IMR-90 (cell line): ENCODE results near the gene CCDC88A. TPM values are rescaled to one million over a fixed set of nuclear protein-coding genes. Genes with fewer than 3 reads are reported as not detected.
"Not testable (repeated sequence)": the region's sequence is repeated elsewhere in the genome, so short reads cannot be mapped to it uniquely, and the experiment has no call there.

Experiments
- ATAC-seq: fragments of 200-7000 bp; cut with Tn5 transposase; 2 replicates; pipeline ENCODE4 v1.9.1; 2020; ENCODE audit warnings: low read depth, mild to moderate bottlenecking, moderate library complexity
- BruUV-seq: library from RNA; stranded (reverse); fragments of 400-500 nt; replicated peaks from 2 replicates; lab custom pipeline; 2021; lab: Mats Ljungman, UMichigan
- CTCF ChIA-PET: fragments of 300-600 bp; formaldehyde crosslinking; extraction: SDS; loops from one replicate; lab custom pipeline; 2021; ENCODE audit warnings: antibody characterized with exemption; lab: Yijun Ruan, JAX
- POLR2A ChIA-PET: fragments of 300-600 bp; sonication (Branson Sonifier 250); formaldehyde crosslinking; loops from one replicate; lab custom pipeline; 2022; ENCODE audit warnings: antibody characterized with exemption; ENCODE audit not compliant: unreplicated experiment; lab: Charles Lee
- DNase-seq: peaks from one replicate; pipeline ENCODE4 v3.0.0; 2013
- H2AFZ ChIP-seq: replicated peaks from 2 replicates; pipeline ENCODE3; 2013; ENCODE audit warnings: low read length, mild to moderate bottlenecking; ENCODE audit not compliant: poor library complexity
- H2AK5ac ChIP-seq: 2 replicates; pipeline ENCODE4 v1.6.1; 2013; ENCODE audit warnings: low read depth, low read length, inconsistent platforms
- H2AK9ac ChIP-seq: replicated peaks from 2 replicates; pipeline ENCODE3; 2013; ENCODE audit warnings: mild to moderate bottlenecking, low read depth, low read length, moderate library complexity; ENCODE audit not compliant: poor library complexity
- H2BK120ac ChIP-seq: 2 replicates; pipeline ENCODE4 v1.6.1; 2013; ENCODE audit warnings: low read depth, low read length, inconsistent platforms
- H2BK15ac ChIP-seq: 3 replicates; pipeline ENCODE4 v1.6.1; 2013; ENCODE audit warnings: low read depth, low read length, inconsistent platforms
- H2BK20ac ChIP-seq: 2 replicates; pipeline ENCODE4 v1.6.1; 2013; ENCODE audit warnings: low read depth, mild to moderate bottlenecking, inconsistent platforms, low read length, moderate library complexity
- H2BK5ac ChIP-seq: 2 replicates; pipeline ENCODE4 v1.6.1; 2013; ENCODE audit warnings: mild to moderate bottlenecking, low read depth, low read length, inconsistent platforms; ENCODE audit not compliant: poor library complexity, severe bottlenecking
- H3K14ac ChIP-seq: replicated peaks from 2 replicates; pipeline ENCODE4 v1.6.1; 2013; ENCODE audit warnings: low read depth, low read length, inconsistent platforms
- H3K18ac ChIP-seq: 2 replicates; pipeline ENCODE4 v1.6.1; 2013; ENCODE audit warnings: low read depth, low read length, control low read depth
- H3K23ac ChIP-seq: 2 replicates; pipeline ENCODE4 v1.6.1; 2013; ENCODE audit warnings: low read depth, low read length, inconsistent platforms
- H3K27ac ChIP-seq: 2 replicates; pipeline ENCODE4 v1.5.1; 2013; ENCODE audit warnings: mild to moderate bottlenecking, control low read depth, low read length; ENCODE audit not compliant: insufficient read depth
- H3K27me3 ChIP-seq: 2 replicates; pipeline ENCODE4 v1.6.1; 2013; ENCODE audit warnings: low read length; ENCODE audit not compliant: control insufficient read depth, insufficient read depth
- H3K36me3 ChIP-seq: 2 replicates; pipeline ENCODE4 v1.6.1; 2013; ENCODE audit warnings: low read length, mixed read lengths; ENCODE audit not compliant: control insufficient read depth, insufficient read depth
- H3K4ac ChIP-seq: 2 replicates; pipeline ENCODE4 v1.6.1; 2013; ENCODE audit warnings: low read depth, low read length, inconsistent platforms
- H3K4me1 ChIP-seq: 2 replicates; pipeline ENCODE4 v1.6.1; 2013; ENCODE audit warnings: low read length, mixed read lengths; ENCODE audit not compliant: control insufficient read depth, insufficient read depth
- H3K4me2 ChIP-seq: 2 replicates; pipeline ENCODE4 v1.6.1; 2013; ENCODE audit warnings: low read depth, mild to moderate bottlenecking, control low read depth, low read length, moderate library complexity
- H3K4me3 ChIP-seq: 2 replicates; pipeline ENCODE4 v1.5.1; 2013; ENCODE audit warnings: low read depth, mild to moderate bottlenecking, control low read depth, low read length, moderate library complexity; ENCODE audit not compliant: insufficient read depth
- H3K56ac ChIP-seq: 2 replicates; pipeline ENCODE4 v1.6.1; 2013; ENCODE audit warnings: low read length, inconsistent platforms; ENCODE audit not compliant: insufficient read depth; ENCODE audit errors: extremely low read depth
- H3K79me1 ChIP-seq, 2 experiments: 2 replicates each; pipeline ENCODE4 v1.6.1; 2013; ENCODE audit warnings: low read length in 2 of 2, inconsistent platforms in 1 of 2, low read depth in 1 of 2
- H3K9ac ChIP-seq: 2 replicates; pipeline ENCODE4 v1.6.1; 2013; ENCODE audit warnings: low read depth, low read length, control low read depth
- H3K9me1 ChIP-seq: 2 replicates; pipeline ENCODE4 v1.6.1; 2013; ENCODE audit warnings: low read length, inconsistent platforms; ENCODE audit not compliant: insufficient read depth
- H3K9me3 ChIP-seq: 2 replicates; pipeline ENCODE4 v1.6.1; 2013; ENCODE audit warnings: low read length; ENCODE audit not compliant: control insufficient read depth, insufficient read depth
- H4K20me1 ChIP-seq: 2 replicates; pipeline ENCODE4 v1.6.1; 2013; ENCODE audit warnings: low read length, inconsistent platforms; ENCODE audit not compliant: insufficient read depth
- H4K5ac ChIP-seq: 2 replicates; pipeline ENCODE4 v1.6.1; 2013; ENCODE audit warnings: mild to moderate bottlenecking, low read depth, low read length, control low read depth
- H4K8ac ChIP-seq, 2 experiments: 2 replicates each; pipeline ENCODE4 v1.6.1; 2013; ENCODE audit warnings: low read depth in 2 of 2, low read length in 2 of 2, control low read depth in 1 of 2, inconsistent platforms in 1 of 2
- H4K91ac ChIP-seq: 2 replicates; pipeline ENCODE4 v1.6.1; 2013; ENCODE audit warnings: low read depth, low read length, inconsistent platforms; ENCODE audit not compliant: insufficient read depth
- WGBS, 2 experiments: methylation state at CpG; one replicate each; pipeline versions ENCODE4 v1.1.5 to v1.1.7; 2013; ENCODE audit warnings: missing lambda C conversion rate in 2 of 2; ENCODE audit not compliant: insufficient read length in 1 of 2; ENCODE audit errors: extremely low coverage in 2 of 2; 5-methylcytosine and 5-hydroxymethylcytosine counted together
- dilution Hi-C: fragments of 300-500 bp; cut with HindIII; formaldehyde crosslinking; loops from one replicate; pipeline ENCODE4 v1.14.3; 2018; ENCODE audit warnings: low sequenced_read_pairs; ENCODE audit not compliant: unreplicated experiment
- in situ Hi-C: fragments of 300-500 bp; cut with MboI; formaldehyde crosslinking; loops from 3 replicates; pipeline ENCODE4 v1.14.3; 2019; ENCODE audit warnings: low sequenced_read_pairs, inconsistent platforms, mixed read lengths
- intact Hi-C: fragments of 100-400 bp; cut with micrococcal nuclease; formaldehyde crosslinking; loops from 2 replicates; pipeline ENCODE4 v1.10.0; 2022
- polyA plus RNA-seq, 3 experiments: library from polyadenylated mRNA; depleted of rRNA; stranded (reverse); fragments of >200 nt; gene quantifications; 2 replicates each; pipeline ENCODE4 v1.2.3, GENCODE V29; 2012; ENCODE audit warnings: low replicate concordance in 1 of 3
- total RNA-seq: library from RNA; depleted of rRNA; stranded (reverse); fragments of >200 nt; gene quantifications from 2 replicates; pipeline ENCODE4 v1.2.3, GENCODE V29; 2012

The CCDC88A gene
- total and polyA plus RNA-seq, 2 of the 4 experiments (the other 2 are of a cell fraction), result 15.6 to 63.8 TPM

GRCh38 chr2:55241582-55241981 is 178.1 kb downstream of the CCDC88A start:
- in situ Hi-C loops, H2BK120ac ChIP-seq, H3K4me3 ChIP-seq, H2AK9ac ChIP-seq, H3K9ac ChIP-seq, H3K27ac ChIP-seq, POLR2A ChIA-PET, H3K4ac ChIP-seq, H3K56ac ChIP-seq, H4K91ac ChIP-seq, H2BK15ac ChIP-seq, H3K4me2 ChIP-seq, H3K9me3 ChIP-seq, dilution Hi-C loops, H4K8ac ChIP-seq, DNase-seq, H3K23ac ChIP-seq, H2BK20ac ChIP-seq, H3K79me1 ChIP-seq, H4K20me1 ChIP-seq, ATAC-seq, H2BK5ac ChIP-seq, H2AK5ac ChIP-seq, H3K9me1 ChIP-seq, CTCF ChIA-PET, H3K4me1 ChIP-seq, H3K14ac ChIP-seq, intact Hi-C loops, H2AFZ ChIP-seq, H4K5ac ChIP-seq, H3K18ac ChIP-seq, BruUV-seq, H3K27me3 ChIP-seq: not testable (repeated sequence)
- 90% methylated on average over 5 of the region's 8 CpGs; no CpG with 5 or more reads in 1 of the 2 experiments for WGBS, 2 experiments
- peaks cover 16% of the 10 kb centered on the region for H3K36me3 ChIP-seq
